Effector CD4-positive, alpha-beta T cell (primary cell): ENCODE data around the gene IHH.
A peak's percentile ranks its signal among the peaks of the same experiment; 100 is the strongest.

Source experiments
- DNase-seq: peaks from one replicate; pipeline ENCODE4 v3.0.0-alpha.2; 2020

IHH gene

DNA sequence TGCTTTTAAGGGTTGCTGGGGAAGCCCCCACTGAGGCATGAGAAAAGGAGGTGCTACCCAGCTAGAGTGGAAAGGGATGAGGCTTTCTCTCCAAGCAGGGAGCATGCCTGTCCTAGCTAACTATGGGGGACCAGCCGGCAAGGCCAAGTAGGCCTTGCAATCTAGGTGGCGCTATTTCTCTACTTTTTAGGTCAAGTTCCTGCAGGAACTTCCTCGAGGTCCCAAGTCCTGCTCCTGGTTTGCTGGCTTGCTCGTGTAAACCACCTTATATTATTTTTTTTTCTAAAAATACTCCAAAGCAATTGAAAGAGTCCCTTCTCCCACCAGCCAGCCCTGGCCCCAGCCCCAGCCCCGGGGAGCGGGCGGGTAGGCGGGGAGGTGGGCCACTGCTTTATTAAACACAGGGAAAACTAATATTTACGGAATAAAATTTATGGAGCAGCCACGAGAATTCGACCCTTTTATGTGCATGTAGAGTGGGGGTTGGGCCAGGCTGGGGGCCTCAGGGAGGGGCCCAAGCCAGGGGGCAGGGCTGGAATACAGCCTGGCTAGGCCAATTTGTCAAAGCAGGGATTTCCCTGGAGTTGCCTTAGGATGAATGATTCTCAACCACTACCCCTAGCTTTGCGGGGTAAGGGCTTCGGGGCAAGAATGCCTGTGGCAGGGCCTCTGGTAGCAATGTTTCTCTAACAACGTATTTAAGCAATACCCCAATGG lies 12.8 kb upstream of the IHH start:
- no peak for DNase-seq

- DNase-seq = no peak
These were observed 12.1 kb upstream of the IHH start for GRCh38 chr2:219072741-219073250.

- DNase-seq = no peak
These were observed 10.6 kb upstream of the IHH start for GRCh38 chr2:219071131-219071816.

- DNase-seq = no peak
These were observed 4.8 kb upstream of the IHH start for GRCh38 chr2:219065484-219065883.

DNA sequence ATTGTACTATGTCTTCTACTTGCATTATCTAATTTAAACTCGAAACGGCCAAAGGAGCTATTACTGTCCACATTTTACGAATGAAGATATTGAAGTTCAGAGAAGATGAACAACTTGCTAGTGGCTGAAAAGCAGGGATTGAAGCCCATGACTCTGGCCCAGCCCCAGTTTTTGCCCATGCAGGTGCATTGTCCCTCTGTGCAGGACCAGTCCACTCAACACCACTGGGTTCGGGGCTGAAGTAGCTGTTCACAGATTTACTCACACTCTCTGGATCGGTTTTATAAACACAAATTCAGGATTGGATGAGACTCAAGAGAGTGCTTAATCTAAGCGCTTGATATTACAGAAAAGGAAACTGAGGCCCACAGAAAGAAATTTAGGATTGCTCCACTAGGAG lies 1.4 kb upstream of the IHH start:
- no peak for DNase-seq

DNA sequence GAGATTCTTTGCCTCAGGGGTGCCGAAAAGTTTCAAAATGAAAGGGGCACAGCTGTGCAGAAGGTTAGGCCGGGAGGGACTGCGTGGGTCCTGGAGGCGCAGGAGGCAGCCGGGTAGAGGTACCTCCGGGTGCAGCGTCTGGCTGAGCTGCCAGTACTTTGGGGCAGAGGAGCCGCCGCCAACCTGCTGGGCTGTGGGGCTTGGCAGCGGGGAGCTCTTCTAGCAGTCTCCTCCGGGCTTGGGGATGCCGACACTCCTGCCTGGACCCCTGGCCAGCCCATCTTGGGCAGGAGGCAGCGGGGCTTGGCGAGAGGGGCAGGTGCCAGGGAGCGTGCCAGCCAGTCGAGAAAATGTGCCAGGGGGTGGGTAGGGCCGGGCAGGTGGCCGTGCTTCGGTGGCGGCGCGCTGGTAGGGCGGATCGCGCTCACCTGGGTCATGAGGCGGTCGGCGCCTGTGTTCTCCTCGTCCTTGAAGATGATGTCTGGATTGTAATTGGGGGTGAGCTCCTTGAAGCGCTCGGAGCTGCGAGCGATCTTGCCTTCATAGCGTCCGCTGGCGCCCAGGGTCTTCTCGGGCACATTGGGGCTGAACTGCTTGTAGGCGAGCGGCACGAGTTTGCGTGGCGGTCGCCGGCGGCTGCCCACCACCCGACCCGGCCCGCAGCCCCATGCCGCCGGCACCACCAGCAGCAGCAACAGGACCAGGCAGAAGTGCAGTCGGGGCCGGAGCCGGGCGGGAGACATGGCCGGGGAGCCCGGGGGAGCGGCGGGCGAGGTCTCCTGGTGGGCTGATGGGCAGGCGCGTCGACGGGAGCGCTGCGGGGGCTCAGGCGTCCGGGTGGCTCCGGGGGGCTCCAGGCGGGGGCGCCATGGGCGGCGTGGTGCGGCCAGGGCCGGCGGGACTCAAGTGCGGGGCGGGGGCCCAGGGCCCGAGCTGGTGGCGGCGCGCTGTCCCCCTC lies 717 bp downstream of the IHH start:
- no peak for DNase-seq

DNA sequence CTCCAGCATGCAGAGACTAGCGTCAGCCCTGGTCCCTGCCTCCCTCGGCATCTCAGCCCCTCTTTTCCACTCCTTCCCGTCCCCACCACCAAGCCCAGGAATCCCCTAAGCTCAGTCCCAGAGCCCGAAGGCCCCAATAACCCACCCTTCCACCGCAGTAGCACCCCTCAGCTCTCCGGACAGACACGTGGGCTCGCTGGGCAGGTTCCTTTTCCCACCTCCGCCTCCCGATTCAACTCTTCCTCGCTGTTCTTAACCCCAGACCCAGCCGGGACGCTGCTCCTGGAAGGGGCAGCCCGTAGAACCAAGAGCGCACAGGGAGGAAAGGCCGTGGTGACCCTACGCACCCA lies 1.4 kb downstream of the IHH start:
- DNase-seq = no peak

DNA sequence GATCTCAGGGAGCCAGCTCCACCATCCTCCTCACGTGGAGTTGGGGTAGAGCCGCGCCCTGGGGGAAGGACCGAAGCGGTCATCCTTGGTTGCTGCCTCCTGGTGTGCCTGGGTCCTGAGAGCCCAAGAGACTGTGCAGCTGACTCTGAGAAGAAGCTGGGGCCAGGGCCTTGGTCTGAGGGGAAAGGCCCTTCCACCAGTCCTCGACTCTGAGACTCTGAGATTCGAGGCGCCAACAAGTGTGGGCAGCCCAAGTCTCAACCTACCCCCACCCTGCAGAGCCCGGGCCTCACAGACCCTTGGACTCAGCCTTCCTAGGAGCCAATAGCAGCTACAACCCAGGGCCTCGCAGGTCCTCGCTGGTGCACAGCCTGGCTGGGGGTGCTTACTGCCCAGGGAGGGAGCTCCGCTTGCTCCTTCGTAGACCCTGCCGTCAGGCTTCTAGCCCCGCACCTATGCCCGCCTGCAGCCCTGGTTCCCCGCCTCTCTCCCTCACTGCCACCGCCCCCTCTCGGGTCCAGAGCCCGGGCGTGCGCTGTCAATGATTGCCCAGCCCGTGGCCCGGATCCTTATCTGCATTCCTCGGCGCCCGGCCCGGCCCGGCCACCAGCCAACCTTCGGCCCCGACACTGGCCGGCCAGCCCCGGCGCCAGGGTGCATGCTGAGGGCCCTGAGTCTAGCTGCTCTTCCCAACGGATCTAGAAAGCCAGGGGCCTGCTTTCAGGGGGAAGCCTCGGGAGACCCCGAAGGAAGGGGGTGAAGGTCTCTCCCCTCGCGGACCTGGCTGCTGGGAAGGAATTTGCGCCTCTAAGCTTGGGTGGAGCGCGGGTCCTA lies 2.0 kb downstream of the IHH start:
- DNase-seq = no peak

- peak; percentile 61 for DNase-seq
These were observed 2.8 kb downstream of the IHH start for GRCh38 chr2:219057709-219058540.

DNA sequence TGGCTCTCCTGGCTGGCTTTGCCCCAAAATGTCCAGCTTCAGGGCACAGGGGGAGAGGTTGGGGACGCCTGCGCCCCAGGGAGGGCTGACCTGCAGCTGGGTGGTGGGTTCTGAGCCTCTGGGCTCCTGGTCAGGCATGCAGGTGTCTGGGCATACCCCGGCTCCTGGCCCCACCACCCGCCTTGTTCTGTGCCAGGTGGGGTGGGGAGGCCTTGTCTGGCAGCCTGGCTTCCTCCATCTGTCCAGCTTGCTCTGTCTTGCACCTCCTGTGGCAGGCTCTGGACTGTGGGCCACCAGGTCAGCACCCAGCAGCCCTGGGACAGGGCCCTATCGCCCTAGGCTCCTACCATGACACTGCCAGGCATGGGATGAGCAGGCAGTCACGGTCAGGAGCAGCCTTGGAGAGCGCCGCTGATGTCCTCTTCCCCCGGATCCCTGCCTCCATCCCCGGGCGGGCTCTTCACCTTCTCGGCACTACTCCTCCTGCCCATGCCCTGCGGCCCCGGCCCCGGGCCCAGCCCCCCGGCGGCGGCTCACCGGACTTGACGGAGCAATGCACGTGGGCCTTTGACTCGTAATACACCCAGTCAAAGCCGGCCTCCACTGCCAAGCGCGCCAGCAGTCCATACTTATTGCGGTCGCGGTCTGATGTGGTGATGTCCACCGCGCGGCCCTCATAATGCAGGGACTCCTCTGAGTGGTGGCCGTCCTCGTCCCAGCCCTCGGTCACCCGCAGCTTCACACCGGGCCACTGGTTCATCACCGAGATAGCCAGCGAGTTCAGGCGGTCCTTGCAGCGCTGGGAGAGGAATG lies 3.6 kb downstream of the IHH start:
- no peak for DNase-seq

DNA sequence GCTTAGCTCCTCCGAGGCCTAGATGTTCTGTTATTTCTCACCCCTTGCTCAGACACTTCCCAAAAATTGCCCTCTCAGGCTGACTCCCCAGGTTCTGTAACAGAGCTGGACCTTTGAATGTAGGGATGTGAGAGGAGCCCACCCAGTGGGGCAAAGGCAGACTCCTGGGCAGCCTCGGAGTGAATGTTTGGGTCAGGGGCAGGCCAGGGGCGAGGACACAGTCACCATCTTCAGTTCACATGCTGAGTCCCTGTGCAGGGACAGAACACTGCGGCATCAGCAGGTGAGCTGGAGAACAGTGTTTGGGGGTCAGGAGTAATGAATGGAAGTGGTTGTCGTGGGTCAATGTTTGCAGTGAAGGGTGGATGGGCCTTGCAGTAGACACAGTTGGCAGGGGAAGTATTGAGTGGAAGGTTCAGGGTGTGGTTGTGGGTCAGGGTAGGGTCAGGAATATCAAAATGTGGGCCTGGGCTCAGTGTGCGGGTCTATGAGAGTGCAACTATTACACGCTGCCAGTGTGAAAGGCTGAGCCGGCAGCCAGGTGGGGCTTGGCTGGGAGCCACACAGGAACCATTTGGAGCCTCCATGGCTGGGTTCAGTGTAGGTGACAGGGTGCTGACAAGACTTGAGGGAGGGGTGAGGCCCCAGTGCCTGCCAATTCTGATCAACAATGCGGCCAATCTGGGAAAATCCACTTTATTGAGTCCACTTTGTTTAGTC lies 4.4 kb downstream of the IHH start:
- no peak for DNase-seq

DNA sequence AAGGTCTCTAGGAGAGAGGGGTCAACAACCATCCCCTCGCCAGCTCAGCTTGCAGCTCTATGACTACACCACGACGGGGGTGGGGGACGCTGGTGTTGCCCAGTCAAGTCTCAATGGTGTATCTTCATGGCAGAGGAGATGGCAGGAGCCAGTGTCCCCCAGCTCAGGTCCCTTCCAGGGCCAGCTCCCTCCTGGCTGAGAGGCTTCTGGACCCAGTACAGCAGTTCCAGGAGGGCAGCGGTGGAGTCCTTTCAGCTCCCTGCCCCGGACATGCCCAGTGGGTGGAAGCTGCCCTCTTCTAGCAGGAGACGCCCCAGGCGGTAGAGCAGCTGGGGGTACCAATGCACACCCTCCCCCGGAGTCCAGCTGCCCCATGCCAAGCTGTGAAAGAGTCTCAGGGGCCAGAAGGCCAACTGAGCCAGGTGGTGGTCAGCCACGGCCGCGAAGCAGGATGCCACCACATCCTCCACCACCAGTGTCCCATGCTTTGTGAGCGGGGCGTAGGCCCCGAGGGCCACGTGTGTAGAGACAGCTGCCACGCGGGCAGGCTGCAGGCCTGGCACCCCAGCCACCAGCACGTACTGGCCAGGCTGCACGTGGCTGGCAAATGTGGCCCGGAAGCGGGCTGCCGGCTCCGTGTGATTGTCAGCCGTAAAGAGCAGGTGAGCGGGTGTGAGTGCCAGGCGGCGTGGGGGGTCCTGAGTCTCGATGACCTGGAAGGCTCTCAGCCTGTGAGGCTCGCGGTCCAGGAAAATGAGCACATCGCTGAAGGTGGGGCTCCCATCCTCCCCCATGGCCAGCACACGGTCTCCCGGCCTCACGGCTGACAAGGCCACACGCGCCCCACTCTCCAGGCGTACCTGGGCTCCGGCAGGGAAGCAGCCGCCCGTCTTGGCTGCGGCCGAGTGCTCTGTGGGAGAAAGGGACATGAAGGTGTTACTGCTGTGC lies 5.5 kb downstream of the IHH start:
- DNase-seq = no peak

DNA sequence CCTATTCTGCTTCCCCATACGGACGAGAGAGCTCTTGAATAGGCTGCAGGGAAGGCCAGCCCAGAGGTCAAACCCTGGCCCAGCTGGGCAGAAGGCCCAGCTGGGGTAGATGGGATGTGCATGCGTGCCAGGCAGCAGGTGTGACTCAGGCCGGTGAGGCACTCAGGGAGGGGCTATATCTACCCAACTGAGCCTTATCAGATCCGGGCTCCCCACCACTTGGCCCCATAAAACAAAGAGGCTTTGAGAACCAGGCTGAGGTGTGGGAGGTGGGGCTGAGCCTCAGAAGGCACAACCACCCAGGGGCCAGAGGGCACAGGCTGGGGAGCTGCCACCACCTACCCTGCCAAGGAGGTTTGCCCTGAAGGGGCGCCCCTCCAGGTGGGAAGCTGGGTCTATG lies 11.4 kb downstream of the IHH start:
- no peak for DNase-seq

DNA sequence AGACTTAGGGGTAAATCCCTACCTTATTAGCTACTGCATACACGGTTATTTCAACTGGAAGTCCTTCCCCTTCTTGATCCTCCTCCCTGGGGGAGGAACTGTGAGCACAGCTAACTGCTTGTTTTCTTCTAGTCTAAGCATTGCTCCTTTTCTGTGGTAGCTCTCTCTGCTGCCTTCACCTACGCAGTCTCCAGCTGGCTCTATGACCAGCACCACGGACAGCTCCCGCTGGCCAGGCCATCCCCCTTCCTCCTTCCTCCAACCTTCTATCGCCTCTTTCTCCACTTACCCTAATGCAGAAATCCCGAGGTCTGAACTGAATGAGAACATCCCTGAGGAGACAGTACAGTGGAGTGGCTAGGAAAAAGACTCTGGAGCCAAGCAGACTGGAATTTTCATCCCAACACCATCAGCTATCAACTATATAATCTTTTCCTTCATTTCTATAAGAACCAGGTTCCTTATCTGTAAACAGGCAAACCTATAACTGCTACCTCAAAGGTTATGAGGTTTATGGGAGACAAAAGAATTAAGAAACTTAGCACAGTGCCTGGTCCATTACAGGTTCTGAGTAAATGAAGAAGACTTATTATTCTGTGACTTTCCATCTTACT lies 14.7 kb downstream of the IHH start:
- no peak for DNase-seq

GRCh38 chr2:219042750-219043149 lies 18.0 kb downstream of the IHH start:
- DNase-seq = no peak

DNA sequence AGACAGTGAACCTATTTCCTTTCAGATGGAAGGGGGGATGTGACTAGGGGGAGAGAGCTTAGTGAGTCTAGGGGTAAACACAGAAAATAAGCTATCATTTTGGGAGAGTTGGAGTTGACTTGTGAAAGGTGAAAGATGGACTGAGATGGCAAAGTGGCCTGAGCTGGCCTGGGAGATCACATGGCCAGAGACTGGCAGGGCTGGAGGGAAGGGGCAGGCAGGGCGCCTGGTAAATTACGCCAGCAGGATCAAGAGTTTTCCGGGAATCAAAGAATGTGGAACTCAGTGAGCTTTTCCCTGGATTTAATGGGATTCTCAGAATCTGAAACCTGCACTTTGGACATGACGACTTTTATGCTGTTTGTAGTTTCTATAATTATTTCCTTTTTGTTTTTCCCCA lies 18.6 kb downstream of the IHH start:
- no peak for DNase-seq

DNA sequence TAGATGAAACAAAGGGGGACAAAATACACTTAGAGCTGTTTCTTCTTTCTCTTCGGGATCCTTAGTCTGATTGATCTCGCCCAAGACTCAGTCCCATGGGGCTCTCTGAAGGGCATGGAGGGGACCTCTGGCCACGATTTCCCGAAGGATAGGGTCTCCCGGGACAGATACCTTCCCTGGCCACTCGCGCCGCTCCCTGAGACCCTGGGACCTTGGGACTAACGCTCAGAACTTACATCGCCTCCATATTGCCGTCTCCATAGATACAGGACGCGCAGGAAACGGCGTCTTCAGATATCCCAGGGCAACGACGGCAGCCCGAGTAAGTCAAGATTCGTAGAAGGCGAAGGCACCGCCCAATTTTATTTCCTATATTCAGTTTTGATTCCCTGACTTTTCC lies 19.5 kb downstream of the IHH start, which contains the start of gene CFAP65:
CFAP65 (minus strand) TSS at position 265 of the 400 bp plus-strand sequence. CDS start 2,468 bp downstream, outside the sequence.
- DNase-seq = no peak

- no peak for DNase-seq
These were observed 22.1 kb downstream of the IHH start for GRCh38 chr2:219038600-219038999.
